K562 (cell line): ENCODE results near the gene SH3TC1. TPM values are rescaled to one million over a fixed set of nuclear protein-coding genes. Genes with fewer than 3 reads are reported as not detected.
A peak's percentile ranks its signal among the peaks of the same experiment; 100 is the strongest.

Experiments
- ATAC-seq: fragments of 200-7000 bp; cut with Tn5 transposase; 3 replicates; pipeline ENCODE4 v1.9.1; 2020; ENCODE audit warnings: moderate library complexity
- BruUV-seq: library from RNA; stranded (reverse); fragments of 400-500 nt; replicated peaks from 2 replicates; lab custom pipeline; 2021; lab: Mats Ljungman, UMichigan
- CTCF ChIA-PET: fragments of 300-600 bp; formaldehyde crosslinking; extraction: SDS; loops from one replicate; lab custom pipeline; 2021; ENCODE audit warnings: low intra/inter-chr PET ratio; lab: Yijun Ruan, JAX
- POLR2A ChIA-PET: fragments of 300-600, 350-650 bp; sonication (Branson Sonifier 250); formaldehyde crosslinking; extraction: SDS; loops from one replicate; lab custom pipeline; 2021; ENCODE audit warnings: antibody characterized with exemption, inconsistent platforms; lab: Yijun Ruan, JAX
- DNase-seq, 4 experiments: peaks; one replicate each; pipeline versions ENCODE4 v3.0.0 to v3.0.0-alpha.2; 2011 to 2018; ENCODE audit warnings: low spot score in 3 of 4, mixed read lengths in 3 of 4; ENCODE audit errors: extremely low read depth in 1 of 4
- FAIRE-seq: peaks from 2 replicates; lab custom pipeline; 2011; peaks lifted over from hg19 to GRCh38; lab: Jason Lieb, UNC
- H2AFZ ChIP-seq: 2 replicates; pipeline ENCODE4 v1.6.0; 2011; ENCODE audit warnings: low read depth, low read length, control low read depth, inconsistent platforms
- H3K27ac ChIP-seq: fragments of 200-600 bp; 3 replicates; pipeline ENCODE4 v1.8.0; 2011; ENCODE audit warnings: low read depth, mild to moderate bottlenecking, control low read depth, inconsistent platforms, low read length, moderate library complexity, mixed read lengths; ENCODE audit errors: extremely low read depth
- H3K27me3 ChIP-seq, 2 experiments: fragments of 300-600 bp in 1 of 2; 2 replicates in 1 of 2; 3 replicates in 1 of 2; pipeline versions ENCODE4 v1.6.0 to v1.8.0; 2011; ENCODE audit warnings: inconsistent platforms in 2 of 2, low read length in 2 of 2, mild to moderate bottlenecking in 1 of 2, mixed read lengths in 1 of 2, moderate library complexity in 1 of 2; ENCODE audit not compliant: control insufficient read depth in 2 of 2, insufficient read depth in 2 of 2
- H3K36me3 ChIP-seq: fragments of 300-600 bp; 3 replicates; pipeline ENCODE4 v1.8.0; 2011; ENCODE audit warnings: mild to moderate bottlenecking, low read length, inconsistent platforms; ENCODE audit not compliant: control insufficient read depth, insufficient read depth
- H3K4me1 ChIP-seq, 2 experiments: fragments of 200-600 bp in 1 of 2; replicated peaks in 1 of 2; 2 replicates in 1 of 2; 3 replicates in 1 of 2; pipeline versions ENCODE4 v1.5.1 to v1.8.0; 2011; ENCODE audit warnings: inconsistent platforms in 2 of 2, low read length in 2 of 2, mild to moderate bottlenecking in 1 of 2, mixed read lengths in 1 of 2, moderate library complexity in 1 of 2; ENCODE audit not compliant: control insufficient read depth in 2 of 2, insufficient read depth in 2 of 2
- H3K4me2 ChIP-seq: 2 replicates; pipeline ENCODE4 v1.6.1; 2011; ENCODE audit warnings: low read length, control low read depth, inconsistent platforms, mixed read lengths; ENCODE audit not compliant: insufficient read depth
- H3K4me3 ChIP-seq: fragments of 200-600 bp; sonication (generic), shearing (Covaris generic); 2 replicates; pipeline ENCODE4 v1.5.1; 2016; ENCODE audit warnings: control low read depth, inconsistent platforms
- H3K79me2 ChIP-seq: fragments of 200-600 bp; 3 replicates; pipeline ENCODE4 v1.8.0; 2011; ENCODE audit warnings: low read length, inconsistent platforms; ENCODE audit not compliant: control insufficient read depth, insufficient read depth
- H3K9ac ChIP-seq, 2 experiments: 2 replicates each; pipeline versions ENCODE4 v1.6.0 to v1.6.1; 2011; ENCODE audit warnings: low read depth in 2 of 2, low read length in 2 of 2, control low read depth in 1 of 2, inconsistent platforms in 1 of 2, mild to moderate bottlenecking in 1 of 2, mixed read lengths in 1 of 2; ENCODE audit not compliant: insufficient read depth in 1 of 2
- H3K9me1 ChIP-seq: one replicate; pipeline ENCODE4 v1.6.0; 2011; ENCODE audit warnings: inconsistent platforms, mild to moderate bottlenecking, low read length, moderate library complexity; ENCODE audit not compliant: control insufficient read depth, insufficient read depth
- H3K9me3 ChIP-seq: replicated peaks from 2 replicates; pipeline ENCODE4 v1.5.1; 2011; ENCODE audit warnings: low read depth, low read length, inconsistent platforms; ENCODE audit not compliant: control insufficient read depth, insufficient read depth
- H4K20me1 ChIP-seq: replicated peaks from 2 replicates; pipeline ENCODE4 v1.6.1; 2011; ENCODE audit warnings: low read length, inconsistent platforms, mixed read lengths; ENCODE audit not compliant: control insufficient read depth, insufficient read depth
- FIP1L1 ChIP-seq: fragments of 200-400 bp; formaldehyde crosslinking; IDR thresholded peaks from 2 replicates; pipeline ENCODE4 v1.6.1; 2018; ENCODE audit warnings: mild to moderate bottlenecking, low read depth, low read length; ENCODE audit not compliant: poor library complexity, severe bottlenecking
- TFE3 ChIP-seq: fragments of 450-650 bp; formaldehyde crosslinking; IDR thresholded peaks from 2 replicates; pipeline ENCODE4 v1.4.0; 2020; ENCODE audit warnings: mild to moderate bottlenecking, mixed read lengths
- ZFP36 ChIP-seq: fragments of 150-350 bp; IDR thresholded peaks from 2 replicates; pipeline ENCODE4 v1.6.1; 2018; ENCODE audit warnings: low read length, low read depth; ENCODE audit not compliant: partially characterized antibody
- WGBS: fragments of 100-300 bp; shearing (Covaris generic); methylation state at CpG from one replicate; pipeline ENCODE4 v1.1.6; 2016; ENCODE audit warnings: low coverage, mixed read lengths; ENCODE audit not compliant: insufficient coverage; ENCODE audit errors: missing lambda C conversion rate; 5-methylcytosine and 5-hydroxymethylcytosine counted together
- in situ Hi-C: fragments of 300-500 bp; cut with MboI; formaldehyde crosslinking; loops from 4 replicates; pipeline ENCODE4 v1.15.0; 2018; ENCODE audit warnings: inconsistent platforms, mixed read lengths
- intact Hi-C: fragments of 100-400 bp; cut with micrococcal nuclease; formaldehyde crosslinking; loops from 2 replicates; pipeline ENCODE4 v1.14.2; 2022
- polyA plus RNA-seq, 8 experiments: library from polyadenylated mRNA; depleted of rRNA in 4 of 8; stranded (reverse) in 5 of 8; unstranded in 3 of 8; fragments of >200 nt; fragmentation: Nextera tagmentation in 2 of 8; fragmentation: Illumina TruSeq in 1 of 8; extraction: Ambion mirVana in 2 of 8; extraction: Trizol in 1 of 8; gene quantifications; 2 replicates each; pipeline versions ENCODE4 v1.2.1 to v1.2.3, GENCODE V29; 2011 to 2014; ENCODE audit warnings: inconsistent platforms in 1 of 8, missing spikeins in 1 of 8
- total RNA-seq, 7 experiments: library from RNA; depleted of rRNA in 6 of 7; stranded (reverse); fragments of >200 nt in 6 of 7; fragmentation: Illumina TruSeq in 2 of 7; extraction: Trizol in 2 of 7; gene quantifications; 2 replicates each; pipeline versions ENCODE4 v1.2.1 to v1.2.3, GENCODE V29; 2011 to 2021; ENCODE audit warnings: low replicate concordance in 1 of 7

The SH3TC1 gene
- total and polyA plus RNA-seq, 9 of the 15 experiments (the other 6 are each of a cell fraction or from before 2014, with no cell fraction given) = 0.04 to 2.1 (median 0.48) TPM; not detected in 1

GRCh38 chr4:8188085-8188484 lies 11.0 kb upstream of the SH3TC1 start:
- intact Hi-C loops = no loop called here
- CTCF ChIA-PET = no interaction called here

More at GRCh38 chr4:8188085-8188484, 11.0 kb upstream of the SH3TC1 start:
- Histone ChIP-seq H3K4me1 (peaks cover 4 to 32% of the 10 kb centered on the region in 2 experiments; a peak in 2 of 5 replicates), H4K20me1 (peaks cover 9% of the 10 kb centered on the region; the same call in 1 of the 2 replicates), H3K79me2 (no peaks in the 10 kb centered on the region), H2AFZ (no peak overlapping the region), H3K36me3 (no peaks in the 10 kb centered on the region), H3K9me1 (no peaks in the 10 kb centered on the region), H3K27ac (no peak overlapping the region), H3K4me2 (no peak overlapping the region), H3K27me3 (peaks cover 5 to 57% of the 10 kb centered on the region in 2 experiments; a peak in 3 of 5 replicates), H3K4me3 (no peak overlapping the region), H3K9me3 (no peaks in the 10 kb centered on the region), H3K9ac (no peak overlapping the region)
- DNase-seq (no peak), FAIRE-seq (no peak), ATAC-seq (no peak)
- POLR2A ChIA-PET = interaction anchor here (0.6 to 1.0 kb wide), 2 partner anchors 8 to 433 kb away, joined by 3 read pairs; no protein-coding TSS in a partner anchor
- TF ChIP-seq TFE3 (CRISPR knock-in tag) (no peak), FIP1L1 (no peak), ZFP36 (peak; percentile 24)
- WGBS = 15% methylated on average over 12 of the region's 12 CpGs
- BruUV-seq = no TSS peak
- in situ Hi-C loops = no loop called here
